ENCODE measurements around the gene QRFP.
"Not testable (repeated sequence)": the region's sequence is repeated elsewhere in the genome, so short reads cannot be mapped to it uniquely, and the experiment has no call there.

The QRFP gene

GRCh38 chr9:130858739-130859705 is 37.6 kb downstream of the QRFP start:
- no peak overlapping the region for H3K27ac ChIP-seq
- DNase-seq (ENCODE audit: low read depth, low spot score) = no peak

GRCh38 chr9:130857864-130858738 is 38.5 kb downstream of the QRFP start:
- peak overlapping the region; percentile 12 for H3K27ac ChIP-seq
- no peak for DNase-seq (ENCODE audit: low read depth, low spot score)

GRCh38 chr9:130856474-130856873 is 40.1 kb downstream of the QRFP start:
- DNase-seq (ENCODE audit: low read depth, low spot score) = no peak
- no peak overlapping the region for H3K27ac ChIP-seq

- no peak overlapping the region for H3K27ac ChIP-seq
- no peak for DNase-seq (ENCODE audit: low read depth, low spot score)
These were observed 41.8 kb downstream of the QRFP start for GRCh38 chr9:130854835-130855234.

- DNase-seq (ENCODE audit: low read depth, low spot score) = no peak
- no peak overlapping the region for H3K27ac ChIP-seq
These were observed 42.5 kb downstream of the QRFP start for GRCh38 chr9:130854092-130854491.

GRCh38 chr9:130852801-130853200 is 43.8 kb downstream of the QRFP start:
- H3K27ac ChIP-seq = no peak overlapping the region
- no peak for DNase-seq (ENCODE audit: low read depth, low spot score)

- H3K27ac ChIP-seq = no peak overlapping the region
- DNase-seq (ENCODE audit: low read depth, low spot score) = no peak
These were observed 47.3 kb downstream of the QRFP start for GRCh38 chr9:130849356-130849755.

- DNase-seq (ENCODE audit: low read depth, low spot score) = not testable (repeated sequence)
- peak overlapping the region; percentile 81 for H3K27ac ChIP-seq
These were observed 48.1 kb downstream of the QRFP start for GRCh38 chr9:130848514-130848913.

- H3K27ac ChIP-seq = peak overlapping the region; percentile 81
- peak; percentile 76 for DNase-seq (ENCODE audit: low read depth, low spot score)
These were observed 49.0 kb downstream of the QRFP start for GRCh38 chr9:130847306-130848217.

- no peak for DNase-seq (ENCODE audit: low read depth, low spot score)
- H3K27ac ChIP-seq = peak overlapping the region; percentile 81
These were observed 49.9 kb downstream of the QRFP start for GRCh38 chr9:130846487-130847305.

- peak overlapping the region; percentile 81 for H3K27ac ChIP-seq
- DNase-seq (ENCODE audit: low read depth, low spot score) = no peak
These were observed 50.6 kb downstream of the QRFP start for GRCh38 chr9:130845901-130846481.

- peak overlapping the region; percentile 81 for H3K27ac ChIP-seq
- DNase-seq (ENCODE audit: low read depth, low spot score) = no peak
These were observed 51.4 kb downstream of the QRFP start for GRCh38 chr9:130845254-130845653.

GRCh38 chr9:130844044-130844451 is 52.6 kb downstream of the QRFP start:
- DNase-seq (ENCODE audit: low read depth, low spot score) = no peak
- no peak overlapping the region for H3K27ac ChIP-seq

GRCh38 chr9:130843049-130843908 is 53.3 kb downstream of the QRFP start:
- H3K27ac ChIP-seq = no peak overlapping the region
- no peak for DNase-seq (ENCODE audit: low read depth, low spot score)
